NCI-H1105 treated with DMSO at 0.1 percent for 48 hours (cell line): ENCODE results near the gene BCL11A.
A peak's percentile ranks its signal among the peaks of the same experiment; 100 is the strongest.

ENCODE experiments used
- DNase-seq: peaks from one replicate; lab custom pipeline; 2025; lab: John Stamatoyannopoulos, UW

Gene BCL11A

DNA sequence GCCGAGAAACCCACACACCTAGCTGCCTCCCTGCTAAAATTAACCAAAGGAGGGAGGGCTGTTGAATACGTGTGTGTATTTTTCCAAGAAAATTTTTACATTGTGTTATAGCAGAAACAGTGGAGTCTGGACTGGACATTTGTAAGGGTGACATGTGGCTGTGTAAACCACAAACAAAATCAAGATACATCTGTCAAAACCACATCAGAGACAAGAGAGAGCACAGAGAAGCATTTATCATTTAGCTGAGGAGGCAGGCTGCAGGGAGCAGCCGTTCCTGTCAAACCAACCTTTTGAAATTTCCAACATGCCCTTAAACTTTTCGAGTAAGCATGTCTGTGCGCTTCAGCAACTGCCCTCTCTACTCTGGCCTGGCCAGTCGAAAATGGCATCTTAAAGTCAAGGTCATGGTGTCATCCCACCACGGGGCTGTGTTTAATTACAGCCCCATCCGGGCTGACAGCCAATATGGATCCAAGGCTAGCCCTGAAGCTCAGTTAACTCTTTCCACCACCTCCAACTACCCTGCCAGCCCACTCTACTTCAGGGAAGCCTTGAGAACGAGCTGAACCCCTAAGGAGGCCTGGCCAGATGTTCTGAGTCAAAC, 8.4 kb downstream of the BCL11A start:
- DNase-seq: no peak

- no peak for DNase-seq
These were observed 9.4 kb downstream of the BCL11A start for GRCh38 chr2:60544062-60544461.

DNA sequence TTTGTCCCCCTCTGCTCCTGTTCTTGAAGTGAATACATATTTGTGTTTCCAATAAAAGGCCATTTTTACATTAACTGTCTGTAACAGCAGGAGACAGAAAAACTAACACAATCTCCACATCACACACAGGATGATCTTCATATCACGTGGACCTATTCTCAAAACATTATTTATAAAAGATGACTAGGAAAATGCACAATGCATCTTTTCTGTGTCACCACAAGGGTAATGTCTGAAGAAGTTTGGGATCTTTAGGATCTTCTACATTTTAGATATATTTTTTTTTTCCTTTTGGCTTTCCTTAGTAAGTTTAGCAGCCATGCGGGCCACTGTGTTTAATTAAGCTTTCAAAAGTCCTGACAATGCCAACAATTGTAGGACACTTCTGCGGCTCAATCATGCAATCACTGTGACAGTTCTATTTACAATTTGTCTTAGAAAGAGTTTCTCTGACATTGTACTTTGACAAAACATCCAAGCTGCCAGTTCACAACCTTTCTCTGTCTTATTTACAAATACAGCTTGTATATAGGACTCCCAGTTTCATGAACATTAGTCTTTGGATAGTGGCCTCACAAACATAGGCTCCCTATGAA, 12.3 kb downstream of the BCL11A start:
- no peak for DNase-seq

- DNase-seq: peak; percentile 26
These were observed 13.4 kb downstream of the BCL11A start for GRCh38 chr2:60540074-60540473.

DNA sequence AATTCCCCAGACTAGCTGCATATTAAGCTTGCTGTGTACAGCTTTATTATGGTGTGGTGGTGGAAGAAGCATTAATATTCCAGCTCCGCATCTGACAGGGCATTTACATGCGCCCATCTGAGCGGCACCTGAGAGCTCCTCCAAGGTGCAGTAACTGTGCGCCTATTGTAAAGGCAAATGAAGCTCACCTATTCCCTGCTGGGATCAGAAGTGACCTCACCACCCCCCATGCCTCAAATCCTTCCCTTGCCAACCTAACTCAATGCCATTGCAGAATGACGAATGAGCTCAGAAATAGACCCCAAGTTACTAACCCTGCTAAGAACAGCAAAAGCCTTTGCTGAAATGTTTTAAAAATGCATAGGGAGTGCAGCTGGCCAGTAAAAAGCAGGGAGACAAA, 14.3 kb downstream of the BCL11A start:
- DNase-seq: no peak

GRCh38 chr2:60538101-60538500, 15.4 kb downstream of the BCL11A start:
- DNase-seq: no peak

GRCh38 chr2:60536746-60537145, 16.7 kb downstream of the BCL11A start:
- no peak for DNase-seq

- DNase-seq: no peak
These were observed 17.7 kb downstream of the BCL11A start for GRCh38 chr2:60535685-60536312.

DNA sequence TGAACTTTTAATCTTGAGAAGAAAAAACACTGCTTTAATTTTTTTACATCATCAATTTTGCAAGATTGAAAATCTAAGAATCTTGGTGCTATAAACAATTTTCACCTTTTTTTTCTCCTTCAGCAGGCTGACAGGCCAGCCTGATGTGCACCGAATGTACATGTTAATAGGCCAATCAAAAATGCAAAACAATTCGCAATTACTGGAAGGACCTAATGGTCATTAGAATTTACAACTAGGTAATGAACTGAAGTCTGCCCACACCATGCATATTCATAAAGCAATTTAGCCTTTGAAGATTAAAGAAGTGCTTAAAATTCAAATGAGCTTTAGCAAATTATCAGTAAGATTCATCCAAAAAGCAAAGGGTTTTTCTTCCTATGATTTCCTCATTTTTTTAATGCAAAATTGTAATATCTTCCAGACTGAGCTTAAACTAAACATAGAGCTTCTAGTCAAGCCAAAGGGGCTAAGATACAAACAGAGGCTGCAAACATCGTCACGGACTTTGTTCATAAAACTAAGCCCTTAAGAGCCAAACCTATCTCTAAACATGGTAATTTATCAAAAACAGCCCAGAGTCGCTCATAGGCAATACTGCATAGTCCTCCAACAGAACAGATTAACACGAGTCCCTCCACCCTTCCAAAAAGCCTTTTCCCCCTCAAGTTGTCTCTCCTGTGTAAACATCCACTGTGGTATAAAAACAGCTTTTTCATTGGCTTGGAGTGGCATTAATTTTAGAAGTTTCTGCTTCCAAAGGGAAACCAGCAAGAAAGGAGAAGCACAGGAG, 18.4 kb downstream of the BCL11A start:
- DNase-seq: no peak

GRCh38 chr2:60534052-60534685, 19.3 kb downstream of the BCL11A start:
- DNase-seq: no peak

DNA sequence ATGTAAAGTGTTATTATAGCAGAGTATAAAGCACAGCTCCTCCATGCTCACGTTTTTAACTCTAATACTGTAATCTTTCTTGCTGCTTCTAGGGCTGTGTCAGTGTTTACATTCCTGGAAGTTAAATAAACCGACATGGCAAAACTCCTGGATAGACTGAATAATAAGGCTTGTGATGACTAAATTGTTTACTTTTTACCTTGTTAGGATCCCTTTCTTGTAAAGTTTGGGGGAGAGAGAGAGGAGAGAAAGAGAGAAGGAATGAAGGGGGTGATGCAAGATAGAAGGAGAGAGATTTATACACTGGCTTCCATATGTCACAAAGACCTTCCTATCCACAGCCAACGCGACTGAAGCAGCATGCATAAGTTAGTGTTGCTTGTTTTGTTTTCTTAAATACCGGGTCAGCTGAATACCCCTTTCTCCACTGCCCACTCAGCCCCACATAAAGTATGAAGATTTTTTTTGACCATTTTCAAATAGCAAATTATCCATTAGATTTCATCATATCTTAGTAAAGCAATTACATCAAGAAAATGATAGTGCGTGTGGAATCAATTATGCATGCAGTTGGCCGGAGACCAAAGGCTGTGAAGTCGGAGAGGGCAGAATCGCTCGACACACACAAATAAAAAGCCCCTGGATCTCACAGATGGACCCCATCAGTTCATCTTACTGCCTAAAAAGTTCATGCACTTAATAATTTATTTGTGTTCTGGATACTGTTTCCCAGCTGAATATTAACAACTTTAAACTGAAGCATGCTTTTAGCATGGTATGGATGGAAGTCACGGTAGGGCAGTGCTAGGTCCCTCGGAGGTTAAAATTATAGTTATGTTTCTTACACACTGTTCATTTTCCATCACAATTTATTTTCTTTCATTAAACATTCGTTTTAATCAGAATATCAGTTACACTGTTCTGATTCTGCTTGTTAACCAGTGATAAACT, 20.1 kb downstream of the BCL11A start:
- DNase-seq: no peak

DNA sequence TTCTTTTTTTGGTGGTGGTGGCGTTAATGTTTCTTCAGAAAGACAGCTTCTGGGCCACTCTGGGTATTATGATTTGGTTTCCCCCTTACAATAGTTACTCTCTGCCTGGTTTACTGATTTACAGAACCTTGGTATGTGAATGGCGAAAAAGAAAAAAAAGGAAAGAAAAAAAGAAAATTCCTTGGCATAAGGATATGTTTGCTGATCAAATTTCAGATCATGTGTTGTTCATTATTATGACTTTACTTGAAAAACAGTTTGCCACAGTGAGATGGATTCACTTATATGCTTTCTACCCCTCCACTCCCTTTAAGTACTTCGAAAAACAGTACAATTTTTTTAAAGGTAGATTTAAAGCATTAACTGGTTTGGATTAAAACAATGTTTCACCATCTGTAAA, 21.0 kb downstream of the BCL11A start:
- no peak for DNase-seq

- DNase-seq: no peak
These were observed 21.7 kb downstream of the BCL11A start for GRCh38 chr2:60531701-60532133.

GRCh38 chr2:60530660-60531281, 22.7 kb downstream of the BCL11A start:
- peak; percentile 88 for DNase-seq

- DNase-seq: peak; percentile 81
These were observed 23.4 kb downstream of the BCL11A start for GRCh38 chr2:60529785-60530627.

- DNase-seq: no peak
These were observed 24.2 kb downstream of the BCL11A start for GRCh38 chr2:60529136-60529784.

GRCh38 chr2:60528281-60529020, 25.0 kb downstream of the BCL11A start:
- no peak for DNase-seq

- no peak for DNase-seq
These were observed 25.7 kb downstream of the BCL11A start for GRCh38 chr2:60527762-60528161.

GRCh38 chr2:60526623-60527022, 26.8 kb downstream of the BCL11A start:
- no peak for DNase-seq
